ENCODE data around the gene PMP22.
"Not testable (repeated sequence)": the region's sequence is repeated elsewhere in the genome, so short reads cannot be mapped to it uniquely, and the experiment has no call there.

PMP22 gene

GRCh38 chr17:15210247-15210646 is 54.9 kb downstream of the PMP22 start:
- DNase-seq (ENCODE audit: low read depth in 2 of 2), result no peak

- not testable (repeated sequence) for DNase-seq (ENCODE audit: low read depth in 2 of 2)
Observed at GRCh38 chr17:15203062-15203461, 62.1 kb downstream of the PMP22 start.

- not testable (repeated sequence) for DNase-seq (ENCODE audit: low read depth in 2 of 2)
Observed at GRCh38 chr17:15200574-15200973, 64.6 kb downstream of the PMP22 start.

GRCh38 chr17:15197229-15197628 is 67.9 kb downstream of the PMP22 start:
- DNase-seq (ENCODE audit: low read depth in 2 of 2), result no peak

GRCh38 chr17:15194859-15195277 is 70.3 kb downstream of the PMP22 start:
- no peak for DNase-seq (ENCODE audit: low read depth in 2 of 2)

GRCh38 chr17:15185625-15185991 is 79.5 kb downstream of the PMP22 start:
- no peak for DNase-seq (ENCODE audit: low read depth in 2 of 2)

- no peak for DNase-seq (ENCODE audit: low read depth in 2 of 2)
Observed at GRCh38 chr17:15184872-15185624, 80.1 kb downstream of the PMP22 start.

- no peak for DNase-seq (ENCODE audit: low read depth in 2 of 2)
Observed at GRCh38 chr17:15181816-15182215, 83.3 kb downstream of the PMP22 start.

- DNase-seq (ENCODE audit: low read depth in 2 of 2), result no peak
Observed at GRCh38 chr17:15181333-15181732, 83.8 kb downstream of the PMP22 start.

- no peak for DNase-seq (ENCODE audit: low read depth in 2 of 2)
Observed at GRCh38 chr17:15180121-15180561, 85.0 kb downstream of the PMP22 start.
